K562 (cell line): ENCODE data around the gene CPED1. TPM values are rescaled to one million over a fixed set of nuclear protein-coding genes. Genes with fewer than 3 reads are reported as not detected.

Source experiments
- BACH1 ChIP-seq: fragments of 200-800 bp; sonication (Bioruptor generic); IDR thresholded peaks from 2 replicates; pipeline ENCODE4 v1.6.1; 2016; ENCODE audit warnings: missing genetic modification characterization, missing compliant biosample characterization
- BRD4 ChIP-seq: fragments of 200-600 bp; sonication (generic); IDR thresholded peaks from 2 replicates; pipeline ENCODE4 v1.6.1; 2017; ENCODE audit warnings: inconsistent platforms
- CREBBP ChIP-seq: IDR thresholded peaks from one replicate; pipeline ENCODE4 v1.6.1; 2012; ENCODE audit warnings: low read depth, mild to moderate bottlenecking, control low read depth, inconsistent platforms, low read length
- ETS2 ChIP-seq: IDR thresholded peaks from 2 replicates; pipeline ENCODE4 v1.6.1; 2016; ENCODE audit warnings: borderline replicate concordance, missing genetic modification characterization, mild to moderate bottlenecking, moderate library complexity, missing compliant biosample characterization; ENCODE audit not compliant: poor library complexity, severe bottlenecking
- MYNN ChIP-seq, 2 experiments: sonication (generic); formaldehyde crosslinking in 1 of 2; IDR thresholded peaks; 2 replicates each; pipeline versions ENCODE4 v1.5.0 to v1.6.1; 2016 to 2020; ENCODE audit warnings: antibody characterized with exemption in 1 of 2, missing genetic modification reagents in 1 of 2
- NR2F6 ChIP-seq: fragments of 450-650 bp; formaldehyde crosslinking; IDR thresholded peaks from 2 replicates; pipeline ENCODE4 v1.4.0; 2020; ENCODE audit warnings: mild to moderate bottlenecking
- NR4A1 ChIP-seq, 2 experiments: fragments of 250-450 bp in 1 of 2; fragments of 450-650 bp in 1 of 2; sonication (Bioruptor Pico) in 1 of 2; IDR thresholded peaks; 2 replicates each; pipeline versions ENCODE4 v1.4.0 to v1.6.1; 2016 to 2020; ENCODE audit warnings: mild to moderate bottlenecking in 2 of 2, missing compliant biosample characterization in 1 of 2, missing genetic modification characterization in 1 of 2, moderate library complexity in 1 of 2
- PHB ChIP-seq: fragments of 250-450 bp; sonication (Bioruptor Pico); IDR thresholded peaks from 2 replicates; pipeline ENCODE4 v1.5.0; 2021
- PHF8 ChIP-seq: fragments of 200-600 bp; sonication (generic); IDR thresholded peaks from 2 replicates; pipeline ENCODE4 v1.6.1; 2012; ENCODE audit warnings: mixed run types, mild to moderate bottlenecking, inconsistent platforms, low read length, moderate library complexity, borderline replicate concordance
- PHTF2 ChIP-seq: fragments of 250-450 bp; sonication (Bioruptor Pico); IDR thresholded peaks from 2 replicates; pipeline ENCODE4 v1.5.0; 2021; ENCODE audit warnings: mild to moderate bottlenecking
- POLR2AphosphoS5 ChIP-seq: IDR thresholded peaks from 2 replicates; pipeline ENCODE4 v1.6.1; 2011; ENCODE audit warnings: mild to moderate bottlenecking, low read depth, low read length, moderate library complexity; ENCODE audit not compliant: control insufficient read depth, insufficient read depth
- PRMT5 ChIP-seq: sonication (generic); formaldehyde crosslinking; IDR thresholded peaks from 2 replicates; pipeline ENCODE4 v1.5.0; 2020; ENCODE audit warnings: missing genetic modification reagents
- RNF2 ChIP-seq: sonication (generic); IDR thresholded peaks from 2 replicates; pipeline ENCODE4 v1.6.1; 2016
- SRSF9 ChIP-seq: fragments of 200-400 bp; formaldehyde crosslinking; IDR thresholded peaks from 2 replicates; pipeline ENCODE4 v1.6.1; 2017; ENCODE audit warnings: low read depth, low read length, borderline replicate concordance
- TAL1 ChIP-seq: fragments of 450-650 bp; IDR thresholded peaks from 2 replicates; pipeline ENCODE4 v1.6.1; 2016; ENCODE audit warnings: mild to moderate bottlenecking
- U2AF1 ChIP-seq: fragments of 200-400 bp; formaldehyde crosslinking; optimal IDR thresholded peaks from 2 replicates; pipeline ENCODE3; 2017; ENCODE audit warnings: mild to moderate bottlenecking, low read depth, low read length, moderate library complexity
- ZFX ChIP-seq: sonication (generic); formaldehyde crosslinking; IDR thresholded peaks from 2 replicates; pipeline ENCODE4 v1.8.0; 2022; ENCODE audit warnings: mild to moderate bottlenecking, missing genetic modification reagents, moderate library complexity
- ZNF232 ChIP-seq: sonication (generic); formaldehyde crosslinking; IDR thresholded peaks from 2 replicates; pipeline ENCODE4 v1.8.0; 2022; ENCODE audit warnings: mild to moderate bottlenecking, missing genetic modification reagents
- ZNF609 ChIP-seq: sonication (generic); formaldehyde crosslinking; IDR thresholded peaks from 2 replicates; pipeline ENCODE4 v1.8.1; 2023; ENCODE audit warnings: missing genetic modification reagents, mild to moderate bottlenecking, borderline replicate concordance
- ZNF778 ChIP-seq: fragments of 450-650 bp; formaldehyde crosslinking; IDR thresholded peaks from 2 replicates; pipeline ENCODE4 v1.4.0; 2020; ENCODE audit warnings: mild to moderate bottlenecking, moderate library complexity
- polyA plus RNA-seq, 8 experiments: library from polyadenylated mRNA; depleted of rRNA in 4 of 8; stranded (reverse) in 5 of 8; unstranded in 3 of 8; fragments of >200 nt; fragmentation: Nextera tagmentation in 2 of 8; fragmentation: Illumina TruSeq in 1 of 8; extraction: Ambion mirVana in 2 of 8; extraction: Trizol in 1 of 8; gene quantifications; 2 replicates each; pipeline versions ENCODE4 v1.2.1 to v1.2.3, GENCODE V29; 2011 to 2014; ENCODE audit warnings: inconsistent platforms in 1 of 8, missing spikeins in 1 of 8
- total RNA-seq, 7 experiments: library from RNA; depleted of rRNA in 6 of 7; stranded (reverse); fragments of >200 nt in 6 of 7; fragmentation: Illumina TruSeq in 2 of 7; extraction: Trizol in 2 of 7; gene quantifications; 2 replicates each; pipeline versions ENCODE4 v1.2.1 to v1.2.3, GENCODE V29; 2011 to 2021; ENCODE audit warnings: low replicate concordance in 1 of 7
- TF ChIP-seq, protein P1 (sequence below), 2 experiments: IDR thresholded peaks; 2 replicates each; pipeline ENCODE4 v1.6.1; 2012; ENCODE audit warnings: improper control_type of control experiment in 2 of 2, low read depth in 2 of 2, low read length in 2 of 2, borderline replicate concordance in 1 of 2

Gene CPED1
- total and polyA plus RNA-seq, 9 of the 15 experiments (the other 6 are each of a cell fraction or from before 2014, with no cell fraction given) = 195 to 393 (median 290) TPM

- TF ChIP-seq NR4A1 (CRISPR knock-in tag; IDR thresholded peaks at IDR 0.05) = no peak
- TF ChIP-seq NR4A1 (tag; IDR thresholded peaks at IDR 0.05) = no peak
- no peak for TF ChIP-seq MYNN (IDR thresholded peaks at IDR 0.05)
- TF ChIP-seq MYNN (CRISPR knock-in tag; IDR thresholded peaks at IDR 0.05) = no peak
- no peak for TF ChIP-seq RNF2
- TF ChIP-seq TAL1 = no peak
- no peak for TF ChIP-seq ZNF609 (CRISPR knock-in tag)
- TF ChIP-seq POLR2AphosphoS5 = no peak
- peak; percentile 22; the same call in 1 of the 2 replicates for TF ChIP-seq PHF8
- TF ChIP-seq PHTF2 (CRISPR knock-in tag) = no peak
- no peak for TF ChIP-seq PRMT5 (CRISPR knock-in tag)
- TF ChIP-seq PHB (CRISPR knock-in tag) = peak; percentile 85; the same call in 1 of the 2 replicates
- TF ChIP-seq BACH1 (tag) = no peak
- TF ChIP-seq SRSF9 = no peak
- TF ChIP-seq BRD4 = no peak
- TF ChIP-seq ZFX (CRISPR knock-in tag) = no peak; the same call in 1 of the 2 replicates
- no peak for TF ChIP-seq ETS2
- TF ChIP-seq, protein P1, sequence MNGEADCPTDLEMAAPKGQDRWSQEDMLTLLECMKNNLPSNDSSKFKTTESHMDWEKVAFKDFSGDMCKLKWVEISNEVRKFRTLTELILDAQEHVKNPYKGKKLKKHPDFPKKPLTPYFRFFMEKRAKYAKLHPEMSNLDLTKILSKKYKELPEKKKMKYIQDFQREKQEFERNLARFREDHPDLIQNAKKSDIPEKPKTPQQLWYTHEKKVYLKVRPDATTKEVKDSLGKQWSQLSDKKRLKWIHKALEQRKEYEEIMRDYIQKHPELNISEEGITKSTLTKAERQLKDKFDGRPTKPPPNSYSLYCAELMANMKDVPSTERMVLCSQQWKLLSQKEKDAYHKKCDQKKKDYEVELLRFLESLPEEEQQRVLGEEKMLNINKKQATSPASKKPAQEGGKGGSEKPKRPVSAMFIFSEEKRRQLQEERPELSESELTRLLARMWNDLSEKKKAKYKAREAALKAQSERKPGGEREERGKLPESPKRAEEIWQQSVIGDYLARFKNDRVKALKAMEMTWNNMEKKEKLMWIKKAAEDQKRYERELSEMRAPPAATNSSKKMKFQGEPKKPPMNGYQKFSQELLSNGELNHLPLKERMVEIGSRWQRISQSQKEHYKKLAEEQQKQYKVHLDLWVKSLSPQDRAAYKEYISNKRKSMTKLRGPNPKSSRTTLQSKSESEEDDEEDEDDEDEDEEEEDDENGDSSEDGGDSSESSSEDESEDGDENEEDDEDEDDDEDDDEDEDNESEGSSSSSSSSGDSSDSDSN (IDR thresholded peaks at IDR 0.05; ENCODE audit: borderline replicate concordance in 1 of 2, low read depth in 2 of 2, low read length in 2 of 2) = peak; percentile 18 to 81; a peak in 3 of 4 replicates
- TF ChIP-seq ZNF232 = peak; percentile 53; the same call in 1 of the 2 replicates
- no peak for TF ChIP-seq ZNF778 (CRISPR knock-in tag)
- TF ChIP-seq U2AF1 = no peak
- TF ChIP-seq NR2F6 = no peak
- TF ChIP-seq CREBBP = no peak
These were observed 1.0 kb downstream of the CPED1 start (continued) for GRCh38 chr7:120989257-120990220.
